Germinal center (tissue), 1 donor: ENCODE results near the gene NINJ2.
"Not testable (repeated sequence)": the region's sequence is repeated elsewhere in the genome, so short reads cannot be mapped to it uniquely, and the experiment has no call there.

Experiments
- DNase-seq: peaks from one replicate; pipeline ENCODE4 v3.0.0; 2012; ENCODE audit warnings: mixed read lengths, low spot score

NINJ2 gene

GRCh38 chr12:663293-663871 is at the start of gene NINJ2:
TSS of gene NINJ2 (minus strand) at chr12:663445. CDS start at chr12:663360, 85 bp downstream.
- DNase-seq: no peak

GRCh38 chr12:712172-712863 is 49.1 kb upstream of the NINJ2 start:
- no peak for DNase-seq

- DNase-seq: no peak
Measured at GRCh38 chr12:709455-710020, 46.3 kb upstream of the NINJ2 start.

GRCh38 chr12:708084-708483 is 44.8 kb upstream of the NINJ2 start:
- not testable (repeated sequence) for DNase-seq

GRCh38 chr12:704516-705242 is 41.4 kb upstream of the NINJ2 start:
- DNase-seq: no peak

GRCh38 chr12:701896-702539 is 38.8 kb upstream of the NINJ2 start:
- DNase-seq: no peak

GRCh38 chr12:700016-700415 is 36.8 kb upstream of the NINJ2 start:
- DNase-seq: no peak

GRCh38 chr12:698222-698621 is 35.0 kb upstream of the NINJ2 start:
- DNase-seq: not testable (repeated sequence)

GRCh38 chr12:697481-697880 is 34.2 kb upstream of the NINJ2 start:
- DNase-seq: no peak

GRCh38 chr12:694734-695503 is 31.7 kb upstream of the NINJ2 start:
- no peak for DNase-seq

GRCh38 chr12:693934-694533 is 30.8 kb upstream of the NINJ2 start:
- DNase-seq: no peak

- DNase-seq: no peak
Measured at GRCh38 chr12:692274-692673, 29.0 kb upstream of the NINJ2 start.

GRCh38 chr12:690466-690865 is 27.2 kb upstream of the NINJ2 start:
- no peak for DNase-seq

GRCh38 chr12:685388-685787 is 22.1 kb upstream of the NINJ2 start:
- DNase-seq: peak; percentile 62

GRCh38 chr12:684416-684815 is 21.2 kb upstream of the NINJ2 start:
- no peak for DNase-seq

GRCh38 chr12:681568-682256 is 18.5 kb upstream of the NINJ2 start:
- DNase-seq: no peak

- no peak for DNase-seq
Measured at GRCh38 chr12:678747-679712, 15.8 kb upstream of the NINJ2 start.

GRCh38 chr12:675562-675961 is 12.3 kb upstream of the NINJ2 start:
- DNase-seq: no peak

GRCh38 chr12:674272-674781 is 11.1 kb upstream of the NINJ2 start:
- no peak for DNase-seq
